Caco-2 (cell line): ENCODE data around the gene MTCH2. TPM values are rescaled to one million over a fixed set of nuclear protein-coding genes. Genes with fewer than 3 reads are reported as not detected.

Source experiments
- BruUV-seq: library from RNA; stranded (reverse); fragments of 400-500 nt; replicated peaks from 2 replicates; lab custom pipeline; 2021; lab: Mats Ljungman, UMichigan
- CTCF ChIA-PET: fragments of 300-600 bp; sonication (Branson Sonifier 250); formaldehyde crosslinking; loops from one replicate; lab custom pipeline; 2022; ENCODE audit warnings: antibody characterized with exemption; lab: Charles Lee
- POLR2A ChIA-PET: fragments of 300-600 bp; sonication (Branson Sonifier 250); formaldehyde crosslinking; loops from one replicate; lab custom pipeline; 2022; ENCODE audit warnings: antibody characterized with exemption; lab: Charles Lee
- DNase-seq, 2 experiments: peaks; one replicate each; pipeline versions ENCODE4 v3.0.0 to v3.0.0-alpha.2; 2020 to 2022
- H3K27me3 ChIP-seq: replicated peaks from 2 replicates; pipeline ENCODE4 v1.6.0; 2011; ENCODE audit warnings: low read length; ENCODE audit not compliant: control insufficient read depth, insufficient read depth
- H3K36me3 ChIP-seq: 2 replicates; pipeline ENCODE4 v1.5.1; 2011; ENCODE audit warnings: low read length; ENCODE audit not compliant: control insufficient read depth, insufficient read depth
- H3K4me1 ChIP-seq: fragments of 250-450 bp; sonication (Bioruptor Pico); 2 replicates; pipeline ENCODE4 v1.5.1; 2020; ENCODE audit warnings: mild to moderate bottlenecking
- H3K4me3 ChIP-seq: 2 replicates; pipeline ENCODE4 v1.5.1; 2011; ENCODE audit warnings: low read depth, mild to moderate bottlenecking, control low read depth, low read length
- H3K9me3 ChIP-seq: fragments of 250-450 bp; sonication (Bioruptor Pico); 2 replicates; pipeline ENCODE4 v1.5.1; 2020; ENCODE audit warnings: mild to moderate bottlenecking, moderate library complexity
- H3K27ac Mint-ChIP-seq: one replicate; pipeline ENCODE4 v1.8.0; 2022; ENCODE audit warnings: mixed read lengths; ENCODE audit not compliant: unreplicated experiment
- H3K27me3 Mint-ChIP-seq: one replicate; pipeline ENCODE4 v1.8.0; 2022; ENCODE audit warnings: mixed read lengths; ENCODE audit not compliant: insufficient read depth, unreplicated experiment
- H3K36me3 Mint-ChIP-seq: one replicate; pipeline ENCODE4 v1.8.0; 2022; ENCODE audit warnings: mild to moderate bottlenecking, mixed read lengths; ENCODE audit not compliant: insufficient read depth, unreplicated experiment
- H3K4me1 Mint-ChIP-seq: one replicate; pipeline ENCODE4 v1.8.0; 2022; ENCODE audit warnings: low read depth, mixed read lengths; ENCODE audit not compliant: unreplicated experiment
- H3K4me3 Mint-ChIP-seq: one replicate; pipeline ENCODE4 v1.8.0; 2022; ENCODE audit warnings: mild to moderate bottlenecking, moderate library complexity, mixed read lengths; ENCODE audit not compliant: unreplicated experiment
- H3K9me3 Mint-ChIP-seq: one replicate; pipeline ENCODE4 v1.8.0; 2022; ENCODE audit warnings: mixed read lengths; ENCODE audit not compliant: unreplicated experiment
- intact Hi-C: fragments of 100-400 bp; cut with micrococcal nuclease; formaldehyde crosslinking; loops from one replicate; pipeline ENCODE4 v1.10.0; 2022; ENCODE audit not compliant: unreplicated experiment
- total RNA-seq: library from RNA; stranded (reverse); gene quantifications from 2 replicates; pipeline ENCODE4 v1.2.3, GENCODE V29; 2022
- TF ChIP-seq, protein P1 (sequence below), 2 experiments: fragments of 200-600 bp in 1 of 2; IDR thresholded peaks; 1 replicate in 1 of 2; 2 replicates in 1 of 2; pipeline versions ENCODE4 v1.5.1 to v1.8.0; 2011 to 2022; ENCODE audit warnings: antibody characterized with exemption in 1 of 2, control low read depth in 1 of 2, inconsistent platforms in 1 of 2, low read depth in 1 of 2, low read length in 1 of 2, mild to moderate bottlenecking in 1 of 2, moderate library complexity in 1 of 2; ENCODE audit not compliant: insufficient read depth in 1 of 2, severe bottlenecking in 1 of 2, unreplicated experiment in 1 of 2

The MTCH2 gene
- total RNA-seq, 1 experiment from 2014 or later: 167 TPM

DNA sequence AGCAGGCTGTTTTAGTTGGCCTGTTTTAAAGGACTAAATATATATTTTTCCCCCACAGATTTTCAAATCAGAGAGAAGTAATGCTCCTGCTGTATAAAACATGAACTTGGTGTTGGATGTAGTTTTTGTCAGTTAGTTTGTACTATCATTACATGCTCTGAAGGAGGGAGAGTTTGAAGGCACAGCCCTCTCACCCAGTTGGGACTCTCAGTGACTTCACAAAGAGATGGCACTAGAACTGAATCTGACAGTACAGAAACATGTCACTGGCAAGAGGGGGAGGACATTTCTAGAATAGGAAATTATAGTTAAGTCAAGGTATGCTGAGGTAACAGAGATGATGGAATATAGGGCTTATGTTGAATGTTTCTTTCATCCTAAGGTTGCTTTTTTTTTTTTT is 27.1 kb downstream of the MTCH2 start:
- no peaks in the 10 kb centered on the region for H3K4me1 ChIP-seq
- no peaks in the 10 kb centered on the region for H3K36me3 ChIP-seq
- DNase-seq: no peak
- Mint-ChIP-seq H3K4me3 (no peak overlapping the region), H3K36me3 (peaks cover 29% of the 10 kb centered on the region), H3K4me1 (no peaks in the 10 kb centered on the region), H3K27ac (no peak overlapping the region), H3K27me3 (no peaks in the 10 kb centered on the region), H3K9me3 (no peaks in the 10 kb centered on the region)
- no peaks in the 10 kb centered on the region for H3K9me3 ChIP-seq
- no peak overlapping the region for H3K4me3 ChIP-seq
- BruUV-seq: no TSS peak
- POLR2A ChIA-PET: no interaction called here
- CTCF ChIA-PET: no interaction called here
- intact Hi-C loops: loop anchor here (10.0 kb wide), 1 partner anchor 240 kb away; no protein-coding TSS in a partner anchor
- TF ChIP-seq, protein P1, sequence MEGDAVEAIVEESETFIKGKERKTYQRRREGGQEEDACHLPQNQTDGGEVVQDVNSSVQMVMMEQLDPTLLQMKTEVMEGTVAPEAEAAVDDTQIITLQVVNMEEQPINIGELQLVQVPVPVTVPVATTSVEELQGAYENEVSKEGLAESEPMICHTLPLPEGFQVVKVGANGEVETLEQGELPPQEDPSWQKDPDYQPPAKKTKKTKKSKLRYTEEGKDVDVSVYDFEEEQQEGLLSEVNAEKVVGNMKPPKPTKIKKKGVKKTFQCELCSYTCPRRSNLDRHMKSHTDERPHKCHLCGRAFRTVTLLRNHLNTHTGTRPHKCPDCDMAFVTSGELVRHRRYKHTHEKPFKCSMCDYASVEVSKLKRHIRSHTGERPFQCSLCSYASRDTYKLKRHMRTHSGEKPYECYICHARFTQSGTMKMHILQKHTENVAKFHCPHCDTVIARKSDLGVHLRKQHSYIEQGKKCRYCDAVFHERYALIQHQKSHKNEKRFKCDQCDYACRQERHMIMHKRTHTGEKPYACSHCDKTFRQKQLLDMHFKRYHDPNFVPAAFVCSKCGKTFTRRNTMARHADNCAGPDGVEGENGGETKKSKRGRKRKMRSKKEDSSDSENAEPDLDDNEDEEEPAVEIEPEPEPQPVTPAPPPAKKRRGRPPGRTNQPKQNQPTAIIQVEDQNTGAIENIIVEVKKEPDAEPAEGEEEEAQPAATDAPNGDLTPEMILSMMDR (IDR thresholded peaks at IDR 0.05; ENCODE audit: insufficient read depth in 1 of 2, low read depth in 1 of 2, low read length in 1 of 2, severe bottlenecking in 1 of 2, unreplicated experiment in 1 of 2): no peak
- H3K27me3 ChIP-seq: no peaks in the 10 kb centered on the region

GRCh38 chr11:47611348-47611794 is 31.0 kb downstream of the MTCH2 start:
- no peaks in the 10 kb centered on the region; the same call in 1 of the 2 replicates for H3K36me3 ChIP-seq
- DNase-seq: no peak
- no peaks in the 10 kb centered on the region for H3K27me3 ChIP-seq
- no TSS peak for BruUV-seq
- Mint-ChIP-seq H3K36me3 (peaks cover 20% of the 10 kb centered on the region), H3K4me3 (no peak overlapping the region), H3K27ac (no peak overlapping the region), H3K27me3 (no peaks in the 10 kb centered on the region), H3K4me1 (no peaks in the 10 kb centered on the region), H3K9me3 (no peaks in the 10 kb centered on the region)
- H3K9me3 ChIP-seq: no peaks in the 10 kb centered on the region
- no peak overlapping the region for H3K4me3 ChIP-seq
- intact Hi-C loops: loop anchor here (10.0 kb wide), 1 partner anchor 243 kb away; no protein-coding TSS in a partner anchor
- ChIA-PET POLR2A (no interaction called here), CTCF (no interaction called here)
- TF ChIP-seq, protein P1 (IDR thresholded peaks at IDR 0.05; ENCODE audit: insufficient read depth in 1 of 2, low read depth in 1 of 2, low read length in 1 of 2, severe bottlenecking in 1 of 2, unreplicated experiment in 1 of 2): no peak
- H3K4me1 ChIP-seq: no peaks in the 10 kb centered on the region

GRCh38 chr11:47609675-47610074 is 32.7 kb downstream of the MTCH2 start:
- no peak overlapping the region for H3K27ac Mint-ChIP-seq

More at GRCh38 chr11:47609675-47610074, 32.7 kb downstream of the MTCH2 start:
- intact Hi-C loops: loop anchor here (10.0 kb wide), 1 partner anchor 245 kb away; no protein-coding TSS in a partner anchor
- Mint-ChIP-seq H3K36me3 (peaks cover 15% of the 10 kb centered on the region), H3K4me1 (no peaks in the 10 kb centered on the region), H3K9me3 (no peaks in the 10 kb centered on the region), H3K4me3 (no peak overlapping the region), H3K27me3 (no peaks in the 10 kb centered on the region)
- Histone ChIP-seq H3K9me3 (no peaks in the 10 kb centered on the region), H3K4me1 (no peaks in the 10 kb centered on the region), H3K36me3 (no peaks in the 10 kb centered on the region; the same call in 1 of the 2 replicates), H3K4me3 (no peak overlapping the region), H3K27me3 (no peaks in the 10 kb centered on the region)
- DNase-seq: no peak
- ChIA-PET POLR2A (interaction anchor here (0.6 kb wide), 1 partner anchor 102 kb away, joined by 7 read pairs; no protein-coding TSS in a partner anchor), CTCF (no interaction called here)
- BruUV-seq: no TSS peak
- TF ChIP-seq, protein P1 (IDR thresholded peaks at IDR 0.05; ENCODE audit: insufficient read depth in 1 of 2, low read depth in 1 of 2, low read length in 1 of 2, severe bottlenecking in 1 of 2, unreplicated experiment in 1 of 2): no peak
